Measurements from ENCODE around the gene SPTSSB.

SPTSSB gene

DNA sequence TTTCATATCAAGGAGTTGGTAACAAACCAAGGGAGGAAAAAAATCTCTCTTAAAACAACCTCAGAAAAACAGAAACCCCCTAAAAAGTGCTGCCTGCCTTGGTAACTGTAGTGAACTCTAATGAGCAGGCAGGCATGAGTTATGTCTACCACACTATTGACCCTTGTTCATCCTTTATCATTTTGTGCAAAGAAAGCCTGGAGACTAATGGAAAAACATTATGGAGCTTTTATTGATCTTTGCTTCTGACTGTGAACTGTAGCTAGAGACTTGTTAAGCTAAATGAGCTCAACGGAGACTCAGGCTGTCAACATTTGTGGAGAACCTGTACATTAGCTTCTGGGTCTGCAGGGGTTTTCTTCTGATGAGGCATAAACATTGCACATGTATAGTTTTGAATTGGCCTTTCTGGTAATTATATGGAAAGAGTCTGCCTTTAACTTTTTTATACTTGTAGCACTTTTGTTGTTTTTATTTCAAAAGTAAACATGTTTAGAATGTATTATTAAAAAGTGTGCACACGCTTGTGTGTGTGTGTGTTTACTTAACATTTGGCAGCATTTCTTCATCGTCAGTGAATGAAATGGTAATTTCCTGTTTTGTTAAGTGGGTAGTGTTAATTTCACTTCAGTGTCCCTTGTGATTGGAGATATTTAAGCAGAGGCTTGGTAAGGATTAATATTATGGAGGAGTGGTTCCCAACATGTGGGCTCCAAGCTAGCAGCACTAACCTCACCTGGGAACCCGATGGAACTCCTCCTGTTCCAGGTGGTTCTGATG lies 15.9 kb upstream of the SPTSSB start:
- no peak overlapping the region for H3K27ac ChIP-seq (ENCODE audit: low read depth, low read length)
- no peaks in the 10 kb centered on the region for H3K4me1 ChIP-seq (ENCODE audit: control insufficient read depth, insufficient read depth, low read length)

DNA sequence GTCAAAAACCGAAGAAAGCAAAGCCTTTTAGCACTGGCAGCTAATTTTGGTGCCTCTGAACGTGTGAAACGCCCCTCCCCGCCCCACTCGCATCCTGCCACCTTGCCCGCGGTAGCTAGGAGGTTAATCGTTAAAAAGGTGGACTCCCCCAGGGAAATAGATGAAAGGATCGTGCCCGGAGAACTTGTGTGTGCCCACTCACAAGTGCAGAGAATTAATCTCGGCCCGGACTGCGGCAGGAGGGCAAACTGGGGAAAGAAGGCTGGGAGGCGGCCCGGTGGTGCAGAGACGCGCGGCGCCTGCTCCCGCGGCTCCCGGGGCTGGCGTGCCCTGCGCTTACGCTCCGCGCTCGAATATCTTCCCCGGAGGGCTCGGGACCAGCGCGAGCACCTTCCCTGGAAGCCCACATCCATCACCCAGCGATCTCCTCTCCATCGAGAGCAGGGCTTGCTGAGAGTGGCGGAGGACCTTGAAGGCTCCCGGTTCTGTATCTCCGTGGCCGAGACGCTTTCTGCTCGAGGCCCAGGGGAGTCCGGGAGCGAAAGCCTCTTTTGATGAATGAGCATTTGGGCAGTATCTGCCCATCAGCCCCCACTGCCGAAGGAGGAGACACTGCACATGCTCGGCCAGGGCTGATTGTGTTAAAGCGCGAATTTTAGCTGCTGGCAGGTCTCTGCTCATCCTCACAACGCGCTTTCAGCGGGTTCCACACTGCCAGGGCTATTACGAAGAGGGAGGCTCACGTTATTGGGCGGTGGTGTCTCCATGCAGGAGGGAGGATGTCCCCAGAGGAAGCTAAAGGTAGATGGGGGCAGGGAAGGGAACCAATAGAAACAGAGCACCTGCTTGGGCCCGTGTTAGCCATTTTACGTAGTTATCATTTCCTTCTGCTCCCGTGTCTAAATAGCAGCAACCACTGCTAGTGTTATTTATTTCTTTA lies 1.3 kb upstream of the SPTSSB start:
- peaks cover 3% of the 10 kb centered on the region for H3K4me1 ChIP-seq (ENCODE audit: control insufficient read depth, insufficient read depth, low read length)
- no peaks in the 10 kb centered on the region for H3K36me3 ChIP-seq (ENCODE audit: control insufficient read depth, insufficient read depth, low read length)
- peaks cover 5% of the 10 kb centered on the region for H3K27me3 ChIP-seq (ENCODE audit: control insufficient read depth, insufficient read depth, low read length)
- H3K4me3 ChIP-seq (ENCODE audit: low read length) = peak overlapping the region; percentile 67
- H3K9ac ChIP-seq (ENCODE audit: low read length) = no peak overlapping the region
- no peak overlapping the region for H3K27ac ChIP-seq (ENCODE audit: low read depth, low read length)

More for the DNA sequence above, 15.9 kb upstream of the SPTSSB start:
- no peak overlapping the region for H3K4me3 ChIP-seq (ENCODE audit: low read length)
- no peak overlapping the region for H3K9ac ChIP-seq (ENCODE audit: low read length)
- H3K27me3 ChIP-seq (ENCODE audit: control insufficient read depth, insufficient read depth, low read length) = no peaks in the 10 kb centered on the region
- H3K36me3 ChIP-seq (ENCODE audit: control insufficient read depth, insufficient read depth, low read length) = no peaks in the 10 kb centered on the region

DNA sequence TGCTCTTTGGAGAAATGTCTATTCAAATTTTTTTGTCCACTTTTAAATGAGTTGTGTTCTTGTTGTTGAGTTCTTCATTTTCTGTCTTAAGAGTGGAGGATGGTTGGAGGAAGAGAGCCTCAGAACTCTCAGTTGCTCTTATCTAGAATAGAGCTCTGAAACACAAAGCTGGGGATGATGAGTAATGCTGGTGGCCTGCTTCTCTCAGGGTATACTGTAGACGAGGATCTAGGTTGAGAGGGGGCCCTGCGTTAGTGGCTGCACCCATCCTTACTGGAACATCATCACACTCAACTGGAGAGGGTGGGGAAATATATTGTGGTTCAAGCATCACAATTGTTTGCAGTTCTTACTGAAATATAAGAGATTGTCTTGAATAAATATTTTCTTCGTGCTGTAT lies 1.8 kb downstream of the SPTSSB start:
- Histone ChIP-seq H3K27me3 (ENCODE audit: control insufficient read depth, insufficient read depth, low read length) (peaks cover 5% of the 10 kb centered on the region), H3K4me1 (ENCODE audit: control insufficient read depth, insufficient read depth, low read length) (peaks cover 3% of the 10 kb centered on the region), H3K4me3 (ENCODE audit: low read length) (no peak overlapping the region), H3K9ac (ENCODE audit: low read length) (no peak overlapping the region), H3K36me3 (ENCODE audit: control insufficient read depth, insufficient read depth, low read length) (no peaks in the 10 kb centered on the region), H3K27ac (ENCODE audit: low read depth, low read length) (no peak overlapping the region)

DNA sequence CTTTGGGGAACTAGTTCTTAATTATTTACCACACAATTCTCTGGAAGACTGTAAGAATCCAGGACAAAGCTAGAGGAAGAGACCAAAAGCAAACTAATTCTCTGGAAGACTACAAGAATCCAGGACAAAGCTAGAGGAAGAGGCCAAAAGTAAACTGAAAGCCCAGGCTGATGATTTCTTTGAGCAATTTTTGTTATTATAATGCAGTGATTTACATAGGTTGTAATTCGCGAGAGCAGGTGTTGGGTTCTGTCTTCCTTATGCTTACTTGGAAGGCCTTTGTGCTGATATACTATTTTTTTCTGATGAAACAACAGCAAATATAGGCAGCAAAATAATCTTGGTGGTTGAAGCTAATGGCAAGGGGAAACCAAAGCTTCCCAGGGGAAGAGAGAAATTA lies 5.2 kb downstream of the SPTSSB start:
- Histone ChIP-seq H3K4me3 (ENCODE audit: low read length) (no peak overlapping the region), H3K4me1 (ENCODE audit: control insufficient read depth, insufficient read depth, low read length) (no peaks in the 10 kb centered on the region), H3K36me3 (ENCODE audit: control insufficient read depth, insufficient read depth, low read length) (no peaks in the 10 kb centered on the region), H3K9ac (ENCODE audit: low read length) (no peak overlapping the region), H3K27ac (ENCODE audit: low read depth, low read length) (no peak overlapping the region), H3K27me3 (ENCODE audit: control insufficient read depth, insufficient read depth, low read length) (no peaks in the 10 kb centered on the region)

DNA sequence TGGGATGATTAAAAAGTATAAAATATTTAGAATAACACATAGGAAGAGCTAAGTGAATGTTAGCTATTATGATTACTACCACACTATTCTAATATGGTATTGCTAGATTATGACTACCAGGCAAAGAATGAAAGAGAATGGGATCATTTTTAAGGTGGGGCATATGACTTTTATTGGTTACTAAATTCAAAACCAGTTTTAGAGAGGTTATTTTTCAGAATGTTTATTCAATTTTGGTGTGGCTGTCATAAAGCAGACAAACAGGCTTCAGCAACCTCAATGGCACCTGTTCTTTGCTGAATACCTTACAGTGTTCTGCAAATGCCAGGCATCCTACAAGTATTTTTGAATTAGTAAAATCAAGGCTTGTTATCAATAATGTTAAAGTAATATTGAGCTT lies 12.8 kb downstream of the SPTSSB start:
- no peak overlapping the region for H3K27ac ChIP-seq (ENCODE audit: low read depth, low read length)
- H3K36me3 ChIP-seq (ENCODE audit: control insufficient read depth, insufficient read depth, low read length) = no peaks in the 10 kb centered on the region
- no peak overlapping the region for H3K9ac ChIP-seq (ENCODE audit: low read length)
- no peaks in the 10 kb centered on the region for H3K27me3 ChIP-seq (ENCODE audit: control insufficient read depth, insufficient read depth, low read length)
- no peaks in the 10 kb centered on the region for H3K4me1 ChIP-seq (ENCODE audit: control insufficient read depth, insufficient read depth, low read length)
- no peak overlapping the region for H3K4me3 ChIP-seq (ENCODE audit: low read length)

DNA sequence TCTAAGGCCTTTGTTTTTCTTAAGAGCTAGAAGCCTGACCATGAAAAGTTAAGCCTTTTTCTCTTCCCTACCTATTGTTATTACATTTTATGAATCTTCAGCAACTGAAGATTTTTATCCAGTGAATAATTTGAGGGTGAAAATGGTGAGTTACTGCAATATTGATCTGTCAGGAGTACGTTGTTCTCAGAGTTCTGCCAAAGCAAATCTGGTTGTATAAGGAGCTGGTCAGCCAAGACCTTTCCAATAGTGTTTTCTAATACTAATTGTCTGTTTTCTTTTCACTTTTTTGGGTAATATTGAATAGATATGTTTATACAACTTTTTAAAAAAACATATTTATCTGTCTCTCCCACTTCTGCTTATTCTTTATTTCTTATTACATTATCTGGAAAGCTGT lies 15.0 kb downstream of the SPTSSB start:
- H3K27ac ChIP-seq (ENCODE audit: low read depth, low read length) = no peak overlapping the region
- H3K4me1 ChIP-seq (ENCODE audit: control insufficient read depth, insufficient read depth, low read length) = no peaks in the 10 kb centered on the region
- no peak overlapping the region for H3K4me3 ChIP-seq (ENCODE audit: low read length)
- no peaks in the 10 kb centered on the region for H3K36me3 ChIP-seq (ENCODE audit: control insufficient read depth, insufficient read depth, low read length)
- H3K9ac ChIP-seq (ENCODE audit: low read length) = no peak overlapping the region
- no peaks in the 10 kb centered on the region for H3K27me3 ChIP-seq (ENCODE audit: control insufficient read depth, insufficient read depth, low read length)

DNA sequence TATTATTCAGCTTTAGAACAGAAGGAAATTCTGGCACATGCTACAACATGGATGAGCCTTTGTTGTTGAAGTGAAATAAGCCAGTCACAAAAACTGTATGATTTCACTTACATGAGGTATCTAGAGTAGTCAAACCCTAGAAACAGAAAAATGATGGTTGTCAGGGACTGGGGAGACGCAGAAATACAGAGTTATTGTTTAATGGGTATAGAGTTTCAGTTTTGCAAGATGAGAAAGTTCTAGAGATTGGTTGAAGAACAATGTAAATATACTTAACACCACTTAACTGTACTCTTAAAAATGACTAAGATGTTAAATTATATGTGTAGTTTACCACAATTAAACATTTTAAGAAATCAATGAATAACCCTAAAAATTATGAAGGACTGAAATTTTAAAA lies 15.8 kb downstream of the SPTSSB start:
- Histone ChIP-seq H3K36me3 (ENCODE audit: control insufficient read depth, insufficient read depth, low read length) (no peaks in the 10 kb centered on the region), H3K27ac (ENCODE audit: low read depth, low read length) (no peak overlapping the region), H3K27me3 (ENCODE audit: control insufficient read depth, insufficient read depth, low read length) (no peaks in the 10 kb centered on the region), H3K4me3 (ENCODE audit: low read length) (no peak overlapping the region), H3K4me1 (ENCODE audit: control insufficient read depth, insufficient read depth, low read length) (no peaks in the 10 kb centered on the region), H3K9ac (ENCODE audit: low read length) (no peak overlapping the region)

DNA sequence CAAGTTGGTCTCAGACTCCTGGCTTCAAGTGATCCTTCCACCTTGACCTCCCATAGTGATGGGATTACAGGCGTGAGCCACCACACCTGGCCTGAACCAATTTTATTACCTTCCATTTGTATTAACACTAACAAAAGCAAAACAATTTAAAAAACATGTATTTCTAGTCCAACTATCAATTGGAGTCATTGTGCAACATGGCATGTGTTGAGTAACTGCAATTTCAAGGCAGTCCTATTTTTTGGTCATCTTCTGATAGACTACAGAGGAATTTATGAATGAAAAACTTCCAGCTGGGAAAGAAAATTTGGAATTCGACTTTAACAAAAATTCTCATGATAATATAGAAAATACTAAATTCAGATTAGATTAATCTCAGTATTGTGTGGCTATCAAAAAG lies 16.8 kb downstream of the SPTSSB start:
- H3K27ac ChIP-seq (ENCODE audit: low read depth, low read length) = no peak overlapping the region
- no peaks in the 10 kb centered on the region for H3K36me3 ChIP-seq (ENCODE audit: control insufficient read depth, insufficient read depth, low read length)
- no peak overlapping the region for H3K9ac ChIP-seq (ENCODE audit: low read length)
- no peaks in the 10 kb centered on the region for H3K4me1 ChIP-seq (ENCODE audit: control insufficient read depth, insufficient read depth, low read length)
- H3K4me3 ChIP-seq (ENCODE audit: low read length) = no peak overlapping the region
- H3K27me3 ChIP-seq (ENCODE audit: control insufficient read depth, insufficient read depth, low read length) = no peaks in the 10 kb centered on the region

DNA sequence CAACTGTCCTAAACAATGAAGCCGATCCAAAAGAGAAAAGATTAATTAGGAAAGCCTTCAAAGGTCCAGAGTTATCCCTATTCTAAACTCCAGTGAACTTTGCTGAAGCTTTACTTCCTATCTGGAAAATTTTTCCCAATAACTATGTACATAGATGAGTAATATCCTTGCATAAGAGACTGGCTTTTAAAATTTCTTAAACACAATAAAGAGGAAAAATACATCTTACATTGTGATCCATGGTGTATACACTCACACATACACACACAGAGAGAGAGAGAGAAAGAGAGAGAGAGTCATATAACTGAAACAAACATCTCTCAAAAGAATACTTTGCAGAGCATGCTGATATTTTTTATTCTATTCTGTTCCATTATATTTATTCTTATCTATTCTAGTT lies 20.0 kb downstream of the SPTSSB start:
- Histone ChIP-seq H3K4me3 (ENCODE audit: low read length) (no peak overlapping the region), H3K27ac (ENCODE audit: low read depth, low read length) (no peak overlapping the region), H3K36me3 (ENCODE audit: control insufficient read depth, insufficient read depth, low read length) (no peaks in the 10 kb centered on the region), H3K4me1 (ENCODE audit: control insufficient read depth, insufficient read depth, low read length) (no peaks in the 10 kb centered on the region), H3K27me3 (ENCODE audit: control insufficient read depth, insufficient read depth, low read length) (no peaks in the 10 kb centered on the region), H3K9ac (ENCODE audit: low read length) (no peak overlapping the region)

DNA sequence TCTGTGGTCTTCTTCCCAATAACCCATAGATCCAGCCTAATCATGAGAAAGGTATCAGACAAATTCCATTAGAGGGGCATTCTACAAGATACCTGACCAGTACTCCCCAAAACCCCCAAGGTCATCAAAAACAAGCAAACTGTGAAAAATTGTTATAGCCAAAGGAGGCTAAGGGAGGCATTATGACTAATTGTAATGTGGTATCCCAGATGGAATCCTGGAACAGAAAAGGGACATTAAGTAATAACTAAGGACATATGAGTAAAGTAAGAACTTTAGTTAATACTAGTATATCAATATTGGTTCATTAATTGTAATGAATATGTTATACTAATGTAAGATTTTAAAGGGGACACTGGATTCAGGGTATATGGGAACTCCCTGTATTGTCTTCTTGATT lies 20.4 kb downstream of the SPTSSB start:
- Histone ChIP-seq H3K4me1 (ENCODE audit: control insufficient read depth, insufficient read depth, low read length) (no peaks in the 10 kb centered on the region), H3K27ac (ENCODE audit: low read depth, low read length) (no peak overlapping the region), H3K27me3 (ENCODE audit: control insufficient read depth, insufficient read depth, low read length) (no peaks in the 10 kb centered on the region)

DNA sequence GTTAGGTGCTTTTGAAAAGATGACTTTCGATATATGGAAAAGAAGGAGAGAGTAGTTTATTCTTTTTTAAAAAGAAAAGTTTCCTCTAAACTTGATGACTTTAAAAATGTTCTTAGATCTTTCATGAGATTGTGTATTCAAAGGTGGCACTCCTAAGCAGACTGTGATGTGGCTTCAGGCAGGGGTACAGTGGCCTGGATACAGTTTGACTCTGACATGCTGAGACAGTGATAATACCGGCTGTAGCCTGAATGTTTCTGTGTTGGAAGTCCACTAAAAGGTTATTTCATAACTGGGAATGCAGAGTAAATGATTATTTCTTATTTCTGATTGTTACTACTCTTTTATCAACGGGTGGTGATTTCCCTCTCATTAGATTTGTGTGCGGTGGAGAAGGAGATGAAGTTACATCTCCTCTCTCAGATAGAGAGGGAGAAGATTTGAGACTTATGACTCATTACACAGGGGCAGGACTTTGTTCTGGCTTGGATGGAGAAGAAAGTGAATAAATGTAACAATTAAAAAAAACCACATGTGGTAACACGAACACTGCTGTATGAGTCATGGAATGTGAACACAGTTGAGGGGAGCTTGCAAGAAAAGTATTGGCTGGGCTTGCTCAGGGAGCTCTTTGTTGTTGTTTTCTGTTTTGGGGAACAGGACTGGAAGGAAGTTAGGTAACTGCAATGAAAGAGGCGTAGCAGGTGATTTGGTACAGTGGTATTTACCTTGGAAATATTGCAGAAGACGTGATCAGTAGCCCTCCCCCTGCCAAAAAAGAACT lies 21.6 kb downstream of the SPTSSB start:
- no peak overlapping the region for H3K27ac ChIP-seq (ENCODE audit: low read depth, low read length)
- no peak overlapping the region for H3K4me3 ChIP-seq (ENCODE audit: low read length)
- no peaks in the 10 kb centered on the region for H3K27me3 ChIP-seq (ENCODE audit: control insufficient read depth, insufficient read depth, low read length)
- no peaks in the 10 kb centered on the region for H3K36me3 ChIP-seq (ENCODE audit: control insufficient read depth, insufficient read depth, low read length)
- H3K9ac ChIP-seq (ENCODE audit: low read length) = no peak overlapping the region
- H3K4me1 ChIP-seq (ENCODE audit: control insufficient read depth, insufficient read depth, low read length) = no peaks in the 10 kb centered on the region

More for the DNA sequence above, 20.4 kb downstream of the SPTSSB start:
- H3K9ac ChIP-seq (ENCODE audit: low read length) = no peak overlapping the region
- no peak overlapping the region for H3K4me3 ChIP-seq (ENCODE audit: low read length)
- no peaks in the 10 kb centered on the region for H3K36me3 ChIP-seq (ENCODE audit: control insufficient read depth, insufficient read depth, low read length)

DNA sequence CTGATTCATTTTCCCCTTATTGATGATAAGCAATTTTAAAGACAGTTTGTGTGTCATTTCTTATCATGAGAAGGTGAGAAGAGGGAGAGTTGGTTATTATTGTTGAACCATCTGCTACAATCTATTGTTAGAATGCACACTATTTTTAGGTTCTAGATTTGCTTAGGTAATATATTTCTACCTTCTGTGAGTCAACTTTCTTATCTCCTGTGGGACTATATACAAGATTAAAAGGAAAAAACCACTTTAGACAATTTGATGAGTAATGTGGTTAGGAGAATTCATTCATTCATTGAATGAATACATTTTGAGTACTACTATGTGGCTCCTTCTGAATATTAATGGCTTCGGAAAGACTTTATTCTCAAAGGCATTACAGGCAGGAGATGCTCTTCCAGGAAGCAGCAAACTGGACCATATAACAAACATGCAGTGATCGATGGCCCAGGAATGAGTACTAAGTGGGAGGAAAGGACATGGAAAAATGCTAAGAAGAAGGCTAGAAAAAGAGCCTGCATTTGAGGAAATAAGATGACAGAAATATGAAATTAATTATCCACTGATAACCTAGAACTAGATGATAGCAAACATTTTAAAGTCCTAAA lies 22.4 kb downstream of the SPTSSB start:
- H3K9ac ChIP-seq (ENCODE audit: low read length) = no peak overlapping the region
- H3K27ac ChIP-seq (ENCODE audit: low read depth, low read length) = no peak overlapping the region
- H3K4me3 ChIP-seq (ENCODE audit: low read length) = no peak overlapping the region
- no peaks in the 10 kb centered on the region for H3K36me3 ChIP-seq (ENCODE audit: control insufficient read depth, insufficient read depth, low read length)
- H3K27me3 ChIP-seq (ENCODE audit: control insufficient read depth, insufficient read depth, low read length) = no peaks in the 10 kb centered on the region
- H3K4me1 ChIP-seq (ENCODE audit: control insufficient read depth, insufficient read depth, low read length) = no peaks in the 10 kb centered on the region

Measured in rectal smooth muscle tissue (tissue), 1 donor.